Lower leg skin (tissue), 3 donors: ENCODE results near the gene ZNF407.

ENCODE experiments used
- POLR2A ChIP-seq, 2 donors: fragments of 450-650 bp; IDR thresholded peaks; one replicate each; pipeline ENCODE4 v1.6.1; 2016 to 2017; ENCODE audit warnings: antibody characterized with exemption in 2 of 2, mild to moderate bottlenecking in 1 of 2, moderate library complexity in 1 of 2
- TF ChIP-seq, protein P1 (sequence below), 3 donors: fragments of 450-650 bp; IDR thresholded peaks; one replicate each; pipeline ENCODE4 v1.5.1; 2016; ENCODE audit warnings: antibody characterized with exemption in 3 of 3, mild to moderate bottlenecking in 3 of 3, moderate library complexity in 2 of 3

DNA sequence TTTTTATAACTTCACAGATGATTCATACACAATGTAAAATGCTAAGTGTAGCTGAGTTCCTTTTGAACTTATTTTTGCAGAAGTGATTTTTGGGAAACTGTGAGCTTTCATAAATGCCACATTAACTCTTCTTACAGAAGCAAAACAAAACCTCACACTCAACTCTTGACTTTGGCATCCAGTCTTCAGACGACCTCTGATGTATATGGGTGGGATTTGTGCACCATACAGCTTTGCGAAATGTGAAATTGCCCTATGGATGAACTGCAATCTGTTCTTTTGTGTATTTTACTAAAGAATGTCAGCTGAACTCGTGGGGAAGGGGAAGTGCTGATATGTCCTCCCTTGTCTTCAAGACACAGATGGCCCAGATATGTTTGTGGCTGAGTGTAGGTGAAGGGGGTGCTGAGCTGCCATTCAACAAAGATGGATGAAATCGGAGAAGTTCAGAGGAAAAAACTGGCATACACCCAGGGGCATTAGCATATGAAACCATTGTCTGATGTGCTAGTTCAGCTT, 393.0 kb downstream of the ZNF407 start:
- TF ChIP-seq POLR2A (IDR thresholded peaks at IDR 0.05): no peak
- TF ChIP-seq, protein P1, sequence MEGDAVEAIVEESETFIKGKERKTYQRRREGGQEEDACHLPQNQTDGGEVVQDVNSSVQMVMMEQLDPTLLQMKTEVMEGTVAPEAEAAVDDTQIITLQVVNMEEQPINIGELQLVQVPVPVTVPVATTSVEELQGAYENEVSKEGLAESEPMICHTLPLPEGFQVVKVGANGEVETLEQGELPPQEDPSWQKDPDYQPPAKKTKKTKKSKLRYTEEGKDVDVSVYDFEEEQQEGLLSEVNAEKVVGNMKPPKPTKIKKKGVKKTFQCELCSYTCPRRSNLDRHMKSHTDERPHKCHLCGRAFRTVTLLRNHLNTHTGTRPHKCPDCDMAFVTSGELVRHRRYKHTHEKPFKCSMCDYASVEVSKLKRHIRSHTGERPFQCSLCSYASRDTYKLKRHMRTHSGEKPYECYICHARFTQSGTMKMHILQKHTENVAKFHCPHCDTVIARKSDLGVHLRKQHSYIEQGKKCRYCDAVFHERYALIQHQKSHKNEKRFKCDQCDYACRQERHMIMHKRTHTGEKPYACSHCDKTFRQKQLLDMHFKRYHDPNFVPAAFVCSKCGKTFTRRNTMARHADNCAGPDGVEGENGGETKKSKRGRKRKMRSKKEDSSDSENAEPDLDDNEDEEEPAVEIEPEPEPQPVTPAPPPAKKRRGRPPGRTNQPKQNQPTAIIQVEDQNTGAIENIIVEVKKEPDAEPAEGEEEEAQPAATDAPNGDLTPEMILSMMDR (IDR thresholded peaks at IDR 0.05): no peak
